ENCODE measurements around the gene ZIC1. TPM values are rescaled to one million over a fixed set of nuclear protein-coding genes. Genes with fewer than 3 reads are reported as not detected.

The ZIC1 gene
- total and polyA plus RNA-seq, 9 of the 15 experiments (the other 6 are each of a cell fraction or from before 2014, with no cell fraction given), result 0.21 to 0.42 TPM; not detected in 7

DNA sequence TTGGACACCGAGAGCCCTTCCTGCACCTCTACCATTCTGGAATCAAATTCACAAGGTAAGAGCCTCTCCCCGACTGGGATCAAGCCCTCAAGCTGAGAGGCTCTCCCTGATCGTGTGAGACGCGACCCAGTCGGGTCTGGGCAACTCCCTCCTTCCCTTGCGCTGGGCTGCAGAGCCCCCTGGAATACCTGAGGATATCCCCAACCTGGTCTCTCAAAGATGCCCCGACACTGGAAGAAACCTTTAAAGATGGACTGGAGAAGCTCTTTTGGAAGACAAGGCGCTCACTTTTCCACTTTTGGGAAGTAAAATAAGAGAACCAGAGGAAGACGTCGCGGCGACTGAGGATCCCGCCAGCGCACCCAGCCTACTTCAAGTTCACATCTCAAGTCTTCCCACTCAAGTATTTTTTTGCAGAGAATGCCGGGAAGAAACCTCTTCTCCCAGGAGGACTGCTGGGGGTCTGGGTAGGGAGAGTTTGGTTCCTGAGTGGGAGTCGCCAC lies 36.6 kb upstream of the ZIC1 start (continued):
- no peak for TF ChIP-seq NUFIP1 (IDR thresholded peaks at IDR 0.05; ENCODE audit: partially characterized antibody)
- TF ChIP-seq PTRF (tag; IDR thresholded peaks at IDR 0.05), result no peak
- TF ChIP-seq MIER1 (IDR thresholded peaks at IDR 0.05; ENCODE audit: low read depth), result no peak

GRCh38 chr3:147373301-147373700 lies 35.9 kb upstream of the ZIC1 start:
- FAIRE-seq (no peak), DNase-seq (ENCODE audit: extremely low read depth in 1 of 4, low spot score in 3 of 4) (no peak), ATAC-seq (no peak)
- no peaks in the 10 kb centered on the region for H3K4me1 ChIP-seq (replicated peaks in 1 of 2; ENCODE audit: control insufficient read depth in 2 of 2, insufficient read depth in 2 of 2, low read length in 2 of 2)
- no peak overlapping the region for H3K4me2 ChIP-seq (ENCODE audit: insufficient read depth, low read length)
- no peaks in the 10 kb centered on the region for H4K20me1 ChIP-seq (replicated peaks; ENCODE audit: control insufficient read depth, insufficient read depth, low read length)
- no peak overlapping the region for H3K9ac ChIP-seq (ENCODE audit: insufficient read depth in 1 of 2, low read depth in 2 of 2, low read length in 2 of 2)
- H3K27ac ChIP-seq (ENCODE audit: extremely low read depth, low read depth, low read length), result no peak overlapping the region
- no peaks in the 10 kb centered on the region for H3K36me3 ChIP-seq (ENCODE audit: control insufficient read depth, insufficient read depth, low read length)
- ChIA-PET POLR2A (no interaction called here), CTCF (ENCODE audit: low intra/inter-chr PET ratio) (no interaction called here)
- no peaks in the 10 kb centered on the region for H3K79me2 ChIP-seq (ENCODE audit: control insufficient read depth, insufficient read depth, low read length)
- no peaks in the 10 kb centered on the region; a peak in 2 of 5 replicates for H3K27me3 ChIP-seq (ENCODE audit: control insufficient read depth in 2 of 2, insufficient read depth in 2 of 2, low read length in 2 of 2)
- no peaks in the 10 kb centered on the region for H3K9me3 ChIP-seq (replicated peaks; ENCODE audit: control insufficient read depth, insufficient read depth, low read depth, low read length)
- intact Hi-C loops (cut with micrococcal nuclease), result no loop called here
- 1% methylated on average over 6 of the region's 6 CpGs for WGBS (ENCODE audit: insufficient coverage, low coverage, missing lambda C conversion rate)
- in situ Hi-C loops (cut with MboI), result no loop called here
- H3K4me3 ChIP-seq, result no peak overlapping the region
- H2AFZ ChIP-seq (ENCODE audit: low read depth, low read length), result no peak overlapping the region
- no peaks in the 10 kb centered on the region for H3K9me1 ChIP-seq (ENCODE audit: control insufficient read depth, insufficient read depth, low read length)
- no TSS peak for BruUV-seq (replicated peaks)
- TF ChIP-seq, protein P1, sequence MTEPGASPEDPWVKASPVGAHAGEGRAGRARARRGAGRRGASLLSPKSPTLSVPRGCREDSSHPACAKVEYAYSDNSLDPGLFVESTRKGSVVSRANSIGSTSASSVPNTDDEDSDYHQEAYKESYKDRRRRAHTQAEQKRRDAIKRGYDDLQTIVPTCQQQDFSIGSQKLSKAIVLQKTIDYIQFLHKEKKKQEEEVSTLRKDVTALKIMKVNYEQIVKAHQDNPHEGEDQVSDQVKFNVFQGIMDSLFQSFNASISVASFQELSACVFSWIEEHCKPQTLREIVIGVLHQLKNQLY (CRISPR knock-in tag; conservative IDR thresholded peaks at IDR 0.05), result no peak
- TF ChIP-seq RBFOX2 (IDR thresholded peaks at IDR 0.05; ENCODE audit: low read depth, low read length) (no peak), SMC3 (conservative IDR thresholded peaks at IDR 0.05; ENCODE audit: insufficient read depth, low read depth, low read length) (no peak), TEAD4 (IDR thresholded peaks at IDR 0.05; ENCODE audit: low read length) (no peak), TEAD4 (CRISPR knock-in tag; IDR thresholded peaks at IDR 0.05; ENCODE audit: borderline replicate concordance) (no peak), TAF15 (IDR thresholded peaks at IDR 0.05; ENCODE audit: low read depth, low read length) (no peak), AFF4 (CRISPR knock-in tag; IDR thresholded peaks at IDR 0.05) (no peak), ZBTB1 (CRISPR knock-in tag; IDR thresholded peaks at IDR 0.05; ENCODE audit: borderline replicate concordance, low read depth) (no peak), ZNF707 (CRISPR knock-in tag; conservative IDR thresholded peaks at IDR 0.05) (no peak), RFX5 (IDR thresholded peaks at IDR 0.05; ENCODE audit: low read depth, low read length) (no peak), ARID3B (CRISPR knock-in tag; IDR thresholded peaks at IDR 0.05; ENCODE audit: borderline replicate concordance) (no peak), ZNF561 (CRISPR knock-in tag; conservative IDR thresholded peaks at IDR 0.05) (no peak), RAD21 (CRISPR knock-in tag; conservative IDR thresholded peaks at IDR 0.05 in 1 of 2, IDR thresholded peaks at IDR 0.05 in 1 of 2) (no peak)
